HCT116 (cell line): ENCODE data around the gene MYH7. TPM values are rescaled to one million over a fixed set of nuclear protein-coding genes. Genes with fewer than 3 reads are reported as not detected.

Experiments used
- ATAC-seq: fragments of 200-7000 bp; cut with Tn5 transposase; 2 replicates; pipeline ENCODE4 v1.9.1; 2020; ENCODE audit warnings: mild to moderate bottlenecking, moderate library complexity
- BruUV-seq: library from RNA; stranded (reverse); fragments of 400-500 nt; replicated peaks from 2 replicates; lab custom pipeline; 2021; lab: Mats Ljungman, UMichigan
- CTCF ChIA-PET: fragments of 300-600 bp; sonication (Branson Sonifier 250); formaldehyde crosslinking; loops from one replicate; lab custom pipeline; 2021; ENCODE audit warnings: antibody characterized with exemption; lab: Charles Lee
- POLR2A ChIA-PET: fragments of 300-600, 350-600 bp; sonication (Branson Sonifier 250); formaldehyde crosslinking; loops from one replicate; lab custom pipeline; 2021; ENCODE audit warnings: antibody characterized with exemption; lab: Charles Lee
- RAD21 ChIA-PET, 2 experiments: fragments of 300-600 bp; sonication (Branson Sonifier 250); formaldehyde crosslinking; loops; one replicate each; lab custom pipeline; 2023; ENCODE audit warnings: low total read pairs in 2 of 2; ENCODE audit not compliant: uncharacterized antibody in 2 of 2, unreplicated experiment in 2 of 2, low non-redundant PET in 1 of 2; lab: Charles Lee
- DNase-seq: peaks from one replicate; pipeline ENCODE4 v3.0.0-alpha.2; 2010; ENCODE audit warnings: low read depth, low spot score
- H2AFZ ChIP-seq: fragments of 200-600 bp; shearing (Covaris generic), sonication (generic); 2 replicates; pipeline ENCODE4 v1.6.1; 2017; ENCODE audit warnings: low read depth, mixed run types, mixed read lengths, antibody characterized with exemption, low read length; ENCODE audit not compliant: poor library complexity, severe bottlenecking
- H3K27ac ChIP-seq: 2 replicates; pipeline ENCODE4 v1.5.1; 2012; ENCODE audit warnings: low read depth, low read length
- H3K27me3 ChIP-seq: fragments of 200-600 bp; sonication (generic); 2 replicates; pipeline ENCODE4 v1.6.1; 2016; ENCODE audit warnings: mixed run types, low read length, mixed read lengths; ENCODE audit not compliant: insufficient read depth
- H3K36me3 ChIP-seq, 2 experiments: fragments of 200-500 bp in 1 of 2; fragments of 200-600 bp in 1 of 2; sonication (Bioruptor generic) in 1 of 2; sonication (generic) in 1 of 2; 2 replicates each; pipeline versions ENCODE4 v1.5.1 to v1.6.1; 2014 to 2016; ENCODE audit warnings: low read length in 2 of 2, inconsistent platforms in 1 of 2, mixed read lengths in 1 of 2, mixed run types in 1 of 2; ENCODE audit not compliant: insufficient read depth in 2 of 2, control insufficient read depth in 1 of 2
- H3K4me1 ChIP-seq, 2 experiments: fragments of 200-600 bp in 1 of 2; sonication (generic) in 1 of 2; 2 replicates each; pipeline versions ENCODE4 v1.5.1 to v1.6.1; 2012 to 2017; ENCODE audit warnings: low read length in 2 of 2, inconsistent platforms in 1 of 2, mild to moderate bottlenecking in 1 of 2, mixed read lengths in 1 of 2, mixed run types in 1 of 2, moderate library complexity in 1 of 2; ENCODE audit not compliant: insufficient read depth in 2 of 2, control insufficient read depth in 1 of 2
- H3K4me2 ChIP-seq: fragments of 200-600 bp; sonication (generic); 2 replicates; pipeline ENCODE4 v1.6.1; 2017; ENCODE audit warnings: mixed run types, low read length, mixed read lengths
- H3K4me3 ChIP-seq, 2 experiments: fragments of 200-600 bp in 1 of 2; sonication (generic) in 1 of 2; replicated peaks in 1 of 2; 2 replicates each; pipeline ENCODE4 v1.5.1; 2011 to 2016; ENCODE audit warnings: low read length in 2 of 2, control low read depth in 1 of 2, low read depth in 1 of 2, mild to moderate bottlenecking in 1 of 2, mixed read lengths in 1 of 2, mixed run types in 1 of 2
- H3K79me2 ChIP-seq: fragments of 200-600 bp; sonication (generic); 2 replicates; pipeline ENCODE4 v1.6.1; 2017; ENCODE audit warnings: mild to moderate bottlenecking, mixed run types, low read length, moderate library complexity, mixed read lengths; ENCODE audit not compliant: insufficient read depth
- H3K9ac ChIP-seq: fragments of 200-600 bp; sonication (generic); 2 replicates; pipeline ENCODE4 v1.6.1; 2016; ENCODE audit warnings: low read length, mixed read lengths
- H3K9me2 ChIP-seq: fragments of 200-600 bp; sonication (generic), shearing (Covaris generic); 2 replicates; pipeline ENCODE4 v1.6.1; 2017; ENCODE audit warnings: mixed run types, mild to moderate bottlenecking, moderate library complexity; ENCODE audit not compliant: insufficient read depth
- H3K9me3 ChIP-seq, 2 experiments: fragments of 200-500 bp in 1 of 2; fragments of 200-600 bp in 1 of 2; sonication (Bioruptor generic) in 1 of 2; sonication (generic) in 1 of 2; 2 replicates each; pipeline ENCODE4 v1.6.1; 2014 to 2017; ENCODE audit warnings: low read length in 2 of 2, mixed read lengths in 2 of 2, inconsistent platforms in 1 of 2, low read depth in 1 of 2, mild to moderate bottlenecking in 1 of 2, mixed run types in 1 of 2, moderate library complexity in 1 of 2; ENCODE audit not compliant: control insufficient read depth in 1 of 2, insufficient read depth in 1 of 2
- H4K20me1 ChIP-seq: fragments of 200-600 bp; sonication (generic), shearing (Covaris generic); 2 replicates; pipeline ENCODE4 v1.6.1; 2017; ENCODE audit warnings: mixed run types, mild to moderate bottlenecking, moderate library complexity; ENCODE audit not compliant: insufficient read depth
- EGR1 ChIP-seq: IDR thresholded peaks from 2 replicates; pipeline ENCODE4 v1.6.1; 2012; ENCODE audit warnings: low read depth
- EZH2 ChIP-seq: fragments of 200-600 bp; sonication (generic); IDR thresholded peaks from 2 replicates; pipeline ENCODE4 v1.6.1; 2017; ENCODE audit warnings: antibody characterized with exemption, mixed run types
- EZH2phosphoT487 ChIP-seq: fragments of 200-600 bp; IDR thresholded peaks from 2 replicates; pipeline ENCODE4 v1.6.1; 2018; ENCODE audit warnings: antibody characterized with exemption, borderline replicate concordance
- FOSL1 ChIP-seq: IDR thresholded peaks from 2 replicates; pipeline ENCODE4 v1.6.1; 2012; ENCODE audit warnings: low read depth
- JUND ChIP-seq: IDR thresholded peaks from 2 replicates; pipeline ENCODE4 v1.6.1; 2012
- POLR2A ChIP-seq: IDR thresholded peaks from 2 replicates; pipeline ENCODE4 v1.7.0; 2011; ENCODE audit warnings: borderline replicate concordance; ENCODE audit not compliant: insufficient read depth, insufficient read length; ENCODE audit errors: extremely low read depth
- POLR2AphosphoS5 ChIP-seq: IDR thresholded peaks from 2 replicates; pipeline ENCODE4 v1.6.1; 2011; ENCODE audit warnings: mild to moderate bottlenecking, low read depth, low read length, moderate library complexity
- SIN3A ChIP-seq: IDR thresholded peaks from 2 replicates; pipeline ENCODE4 v1.6.1; 2012; ENCODE audit warnings: low read depth
- SRF ChIP-seq: IDR thresholded peaks from 2 replicates; pipeline ENCODE4 v1.6.1; 2012; ENCODE audit warnings: low read depth
- TCF7L2 ChIP-seq: IDR thresholded peaks from 2 replicates; pipeline ENCODE4 v1.7.0; 2011; ENCODE audit warnings: borderline replicate concordance, inconsistent platforms; ENCODE audit not compliant: insufficient read depth, insufficient read length; ENCODE audit errors: extremely low read depth
- YY1 ChIP-seq: IDR thresholded peaks from 2 replicates; pipeline ENCODE4 v1.6.1; 2011; ENCODE audit warnings: low read length, low read depth, moderate library complexity, mild to moderate bottlenecking; ENCODE audit not compliant: insufficient replicate concordance; ENCODE audit errors: extremely low read depth
- ZNF274 ChIP-seq: fragments of 200-500 bp; sonication (Bioruptor generic); IDR thresholded peaks from 2 replicates; pipeline ENCODE4 v1.6.1; 2014; ENCODE audit warnings: mild to moderate bottlenecking, low read depth, low read length, inconsistent platforms
- intact Hi-C: fragments of 100-400 bp; cut with micrococcal nuclease; formaldehyde crosslinking; loops from 2 replicates; pipeline ENCODE4 v1.10.0; 2022
- total RNA-seq: library from RNA; stranded (reverse); gene quantifications from one replicate; pipeline ENCODE4 v1.2.1, GENCODE V29; 2021; ENCODE audit not compliant: unreplicated experiment
- TF ChIP-seq, protein P1 (sequence below): IDR thresholded peaks from 2 replicates; pipeline ENCODE4 v1.6.1; 2012
- TF ChIP-seq, protein P2 (sequence below): IDR thresholded peaks from 2 replicates; pipeline ENCODE4 v1.6.1; 2011; ENCODE audit warnings: mild to moderate bottlenecking, low read length, moderate library complexity; ENCODE audit not compliant: insufficient replicate concordance; ENCODE audit errors: extremely low read depth
- TF ChIP-seq, protein P3 (sequence below): IDR thresholded peaks from 2 replicates; pipeline ENCODE4 v1.6.1; 2012; ENCODE audit warnings: low read depth

Gene MYH7
- total RNA-seq, 1 experiment from 2014 or later: not detected

DNA sequence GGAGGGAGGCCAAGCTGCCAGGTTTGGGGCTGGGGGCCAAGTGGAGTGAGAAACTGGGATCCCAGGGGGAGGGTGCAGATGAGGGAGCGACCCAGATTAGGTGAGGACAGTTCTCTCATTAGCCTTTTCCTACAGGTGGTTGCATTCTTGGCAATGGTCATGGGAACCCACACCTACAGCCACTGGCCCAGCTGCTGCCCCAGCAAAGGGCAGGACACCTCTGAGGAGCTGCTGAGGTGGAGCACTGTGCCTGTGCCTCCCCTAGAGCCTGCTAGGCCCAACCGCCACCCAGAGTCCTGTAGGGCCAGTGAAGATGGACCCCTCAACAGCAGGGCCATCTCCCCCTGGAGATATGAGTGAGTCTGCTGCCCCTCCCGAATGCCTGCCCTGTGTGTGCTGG is 62.4 kb downstream of the MYH7 start:
- CTCF ChIA-PET: no interaction called here
- H3K9ac ChIP-seq: no peak overlapping the region
- intact Hi-C loops: no loop called here

More for the DNA sequence above, 62.4 kb downstream of the MYH7 start:
- ATAC-seq (no peak), DNase-seq (no peak)
- Histone ChIP-seq H3K4me2 (no peak overlapping the region), H3K36me3 (no peaks in the 10 kb centered on the region), H3K27ac (no peak overlapping the region), H3K9me3 (no peaks in the 10 kb centered on the region), H4K20me1 (no peaks in the 10 kb centered on the region), H2AFZ (no peak overlapping the region), H3K79me2 (no peaks in the 10 kb centered on the region), H3K4me3 (no peak overlapping the region), H3K4me1 (no peaks in the 10 kb centered on the region; a peak in 1 of 4 replicates), H3K9me2 (no peaks in the 10 kb centered on the region), H3K27me3 (no peaks in the 10 kb centered on the region)
- no peak for TF ChIP-seq SIN3A
- TF ChIP-seq, protein P1, sequence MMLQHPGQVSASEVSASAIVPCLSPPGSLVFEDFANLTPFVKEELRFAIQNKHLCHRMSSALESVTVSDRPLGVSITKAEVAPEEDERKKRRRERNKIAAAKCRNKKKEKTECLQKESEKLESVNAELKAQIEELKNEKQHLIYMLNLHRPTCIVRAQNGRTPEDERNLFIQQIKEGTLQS: no peak
- TF ChIP-seq POLR2AphosphoS5: no peak
- TF ChIP-seq, protein P2, sequence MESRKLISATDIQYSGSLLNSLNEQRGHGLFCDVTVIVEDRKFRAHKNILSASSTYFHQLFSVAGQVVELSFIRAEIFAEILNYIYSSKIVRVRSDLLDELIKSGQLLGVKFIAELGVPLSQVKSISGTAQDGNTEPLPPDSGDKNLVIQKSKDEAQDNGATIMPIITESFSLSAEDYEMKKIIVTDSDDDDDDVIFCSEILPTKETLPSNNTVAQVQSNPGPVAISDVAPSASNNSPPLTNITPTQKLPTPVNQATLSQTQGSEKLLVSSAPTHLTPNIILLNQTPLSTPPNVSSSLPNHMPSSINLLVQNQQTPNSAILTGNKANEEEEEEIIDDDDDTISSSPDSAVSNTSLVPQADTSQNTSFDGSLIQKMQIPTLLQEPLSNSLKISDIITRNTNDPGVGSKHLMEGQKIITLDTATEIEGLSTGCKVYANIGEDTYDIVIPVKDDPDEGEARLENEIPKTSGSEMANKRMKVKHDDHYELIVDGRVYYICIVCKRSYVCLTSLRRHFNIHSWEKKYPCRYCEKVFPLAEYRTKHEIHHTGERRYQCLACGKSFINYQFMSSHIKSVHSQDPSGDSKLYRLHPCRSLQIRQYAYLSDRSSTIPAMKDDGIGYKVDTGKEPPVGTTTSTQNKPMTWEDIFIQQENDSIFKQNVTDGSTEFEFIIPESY: no peak
- no peak for TF ChIP-seq FOSL1
- TF ChIP-seq TCF7L2: no peak
- TF ChIP-seq EGR1: no peak
- no peak for TF ChIP-seq EZH2phosphoT487
- TF ChIP-seq JUND: no peak
- TF ChIP-seq POLR2A: no peak
- TF ChIP-seq ZNF274: no peak
- no peak for TF ChIP-seq SRF
- TF ChIP-seq YY1: no peak
- no peak for TF ChIP-seq EZH2
- TF ChIP-seq, protein P3, sequence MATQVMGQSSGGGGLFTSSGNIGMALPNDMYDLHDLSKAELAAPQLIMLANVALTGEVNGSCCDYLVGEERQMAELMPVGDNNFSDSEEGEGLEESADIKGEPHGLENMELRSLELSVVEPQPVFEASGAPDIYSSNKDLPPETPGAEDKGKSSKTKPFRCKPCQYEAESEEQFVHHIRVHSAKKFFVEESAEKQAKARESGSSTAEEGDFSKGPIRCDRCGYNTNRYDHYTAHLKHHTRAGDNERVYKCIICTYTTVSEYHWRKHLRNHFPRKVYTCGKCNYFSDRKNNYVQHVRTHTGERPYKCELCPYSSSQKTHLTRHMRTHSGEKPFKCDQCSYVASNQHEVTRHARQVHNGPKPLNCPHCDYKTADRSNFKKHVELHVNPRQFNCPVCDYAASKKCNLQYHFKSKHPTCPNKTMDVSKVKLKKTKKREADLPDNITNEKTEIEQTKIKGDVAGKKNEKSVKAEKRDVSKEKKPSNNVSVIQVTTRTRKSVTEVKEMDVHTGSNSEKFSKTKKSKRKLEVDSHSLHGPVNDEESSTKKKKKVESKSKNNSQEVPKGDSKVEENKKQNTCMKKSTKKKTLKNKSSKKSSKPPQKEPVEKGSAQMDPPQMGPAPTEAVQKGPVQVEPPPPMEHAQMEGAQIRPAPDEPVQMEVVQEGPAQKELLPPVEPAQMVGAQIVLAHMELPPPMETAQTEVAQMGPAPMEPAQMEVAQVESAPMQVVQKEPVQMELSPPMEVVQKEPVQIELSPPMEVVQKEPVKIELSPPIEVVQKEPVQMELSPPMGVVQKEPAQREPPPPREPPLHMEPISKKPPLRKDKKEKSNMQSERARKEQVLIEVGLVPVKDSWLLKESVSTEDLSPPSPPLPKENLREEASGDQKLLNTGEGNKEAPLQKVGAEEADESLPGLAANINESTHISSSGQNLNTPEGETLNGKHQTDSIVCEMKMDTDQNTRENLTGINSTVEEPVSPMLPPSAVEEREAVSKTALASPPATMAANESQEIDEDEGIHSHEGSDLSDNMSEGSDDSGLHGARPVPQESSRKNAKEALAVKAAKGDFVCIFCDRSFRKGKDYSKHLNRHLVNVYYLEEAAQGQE: no peak
- ChIA-PET RAD21 (no interaction called here), POLR2A (no interaction called here)
- BruUV-seq: no TSS peak
